Esophagus muscularis mucosa (tissue), 4 donors: ENCODE results near the gene CNOT8. TPM values are rescaled to one million over a fixed set of nuclear protein-coding genes. Genes with fewer than 3 reads are reported as not detected.
A peak's percentile ranks its signal among the peaks of the same experiment; 100 is the strongest.

ENCODE experiments used
- DNase-seq: peaks from one replicate; pipeline ENCODE4 v3.0.0-alpha.2; 2017; ENCODE audit errors: extremely low spot score
- H3K27ac ChIP-seq, 4 donors: fragments of 200-600 bp; sonication (generic); replicated peaks in 1 of 4; 1 replicate in 3 of 4; 2 replicates in 1 of 4; pipeline ENCODE4 v1.5.1; 2016 to 2019; ENCODE audit warnings: mild to moderate bottlenecking in 1 of 4
- H3K27me3 ChIP-seq, 4 donors: fragments of 200-600 bp; sonication (generic); one replicate each; pipeline versions ENCODE4 v1.5.1 to v1.6.0; 2016 to 2019
- H3K36me3 ChIP-seq, 4 donors: fragments of 200-600 bp; sonication (generic); one replicate each; pipeline ENCODE4 v1.5.1; 2016 to 2019
- H3K4me1 ChIP-seq, 4 donors: fragments of 200-600 bp; sonication (generic); one replicate each; pipeline ENCODE4 v1.5.1; 2016 to 2019
- H3K4me3 ChIP-seq, 4 donors: fragments of 200-600 bp; sonication (generic); 1 replicate in 2 of 4; 2 replicates in 2 of 4; pipeline ENCODE4 v1.5.1; 2016 to 2019; ENCODE audit warnings: mild to moderate bottlenecking in 4 of 4, moderate library complexity in 1 of 4
- H3K9me3 ChIP-seq, 4 donors: fragments of 200-600 bp; sonication (generic); 1 replicate in 3 of 4; 2 replicates in 1 of 4; pipeline ENCODE4 v1.5.1; 2016 to 2019
- EP300 ChIP-seq: sonication (generic); formaldehyde crosslinking; IDR thresholded peaks from one replicate; pipeline ENCODE4 v1.6.1; 2017; ENCODE audit warnings: antibody characterized with exemption
- POLR2A ChIP-seq: fragments of 450-650 bp; IDR thresholded peaks from one replicate; pipeline ENCODE4 v1.6.1; 2017; ENCODE audit warnings: antibody characterized with exemption, moderate library complexity, mild to moderate bottlenecking, low read depth
- POLR2AphosphoS5 ChIP-seq, 2 donors: sonication (generic); formaldehyde crosslinking; IDR thresholded peaks; one replicate each; pipeline ENCODE4 v1.6.1; 2017; ENCODE audit warnings: antibody characterized with exemption in 2 of 2
- WGBS: methylation state at CpG from one replicate; pipeline ENCODE4 v1.1.5; 2018; 5-methylcytosine and 5-hydroxymethylcytosine counted together
- intact Hi-C: fragments of 100-400 bp; cut with DNase I; formaldehyde crosslinking; loops from one replicate; pipeline ENCODE4 v1.15.1; 2023
- total RNA-seq, 4 donors: library from RNA; depleted of rRNA; stranded (reverse); fragments of >200 nt; gene quantifications; one replicate each; pipeline versions ENCODE4 v1.1.0 to v1.2.1, GENCODE V29; 2016
- TF ChIP-seq, protein P1 (sequence below), 3 experiments: fragments of 200-600 bp in 2 of 3; fragments of 450-650 bp in 1 of 3; sonication (generic) in 2 of 3; IDR thresholded peaks; one replicate each; pipeline ENCODE4 v1.5.1; 2017 to 2019; ENCODE audit warnings: antibody characterized with exemption in 3 of 3, mild to moderate bottlenecking in 2 of 3, moderate library complexity in 1 of 3

CNOT8 gene
- total RNA-seq: 10 to 100 TPM; 41.1 to 72.6 (median 62.2) TPM

DNA sequence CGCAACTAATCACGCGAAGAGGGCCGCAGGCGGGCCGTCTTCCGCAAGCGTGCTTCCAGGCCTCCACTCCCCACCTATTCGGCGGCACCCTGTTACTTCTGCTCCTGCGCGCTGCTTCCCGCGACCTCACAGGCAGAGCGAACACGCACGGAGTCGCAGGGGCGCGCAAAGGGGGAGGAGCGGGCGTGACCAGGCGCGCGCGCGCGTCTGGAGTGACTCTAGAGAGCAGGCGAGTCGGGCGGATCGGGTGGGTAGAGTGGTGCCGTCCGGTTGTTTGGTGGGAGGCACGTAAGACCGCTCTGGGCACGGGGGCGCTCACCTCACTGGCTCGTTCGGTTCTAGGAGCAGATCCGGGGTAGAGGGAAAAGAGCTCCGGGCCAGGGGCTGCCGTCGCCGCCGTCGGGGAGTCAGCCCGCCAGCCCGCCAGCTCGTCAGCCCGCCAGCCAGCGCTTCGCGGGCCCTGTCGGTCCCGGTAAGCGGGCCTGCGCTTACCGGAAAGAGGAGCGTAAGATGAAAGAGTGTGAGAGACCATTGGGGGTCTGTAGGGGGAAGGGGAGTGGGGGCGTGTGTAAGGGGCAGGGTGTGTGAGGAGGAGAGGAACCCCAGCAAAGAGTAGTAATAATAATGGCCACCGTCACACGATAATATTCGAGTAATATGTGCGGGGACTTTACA, at the start of gene CNOT8:
TSS of gene CNOT8 (plus strand) at position 331 of the 675 bp plus-strand sequence. CDS start 4,652 bp downstream, outside the sequence.
- Histone ChIP-seq H3K27ac (peak within 1 kb of the TSS; percentile 95 to 97 (median 96)), H3K9me3 (no peaks in the 10 kb centered on the region), H3K36me3 (peaks cover 2 to 4% (median 3%) of the 10 kb centered on the region in 4 donors), H3K27me3 (no peaks in the 10 kb centered on the region), H3K4me1 (peaks cover 35 to 54% (median 52%) of the 10 kb centered on the region in 4 donors), H3K4me3 (peak within 1 kb of the TSS; percentile 71 to 87 (median 76))
- intact Hi-C loops: loop anchor here (5.0 kb wide), 1 partner anchor 101 kb away; the partner anchor contains the start of gene LARP1
- under 1% methylated on average over 46 of the region's 65 CpGs for WGBS
- TF ChIP-seq POLR2A (peak; percentile 84), EP300 (no peak), POLR2AphosphoS5 (IDR thresholded peaks at IDR 0.05) (peak; percentile 92 to 96)
- TF ChIP-seq, protein P1, sequence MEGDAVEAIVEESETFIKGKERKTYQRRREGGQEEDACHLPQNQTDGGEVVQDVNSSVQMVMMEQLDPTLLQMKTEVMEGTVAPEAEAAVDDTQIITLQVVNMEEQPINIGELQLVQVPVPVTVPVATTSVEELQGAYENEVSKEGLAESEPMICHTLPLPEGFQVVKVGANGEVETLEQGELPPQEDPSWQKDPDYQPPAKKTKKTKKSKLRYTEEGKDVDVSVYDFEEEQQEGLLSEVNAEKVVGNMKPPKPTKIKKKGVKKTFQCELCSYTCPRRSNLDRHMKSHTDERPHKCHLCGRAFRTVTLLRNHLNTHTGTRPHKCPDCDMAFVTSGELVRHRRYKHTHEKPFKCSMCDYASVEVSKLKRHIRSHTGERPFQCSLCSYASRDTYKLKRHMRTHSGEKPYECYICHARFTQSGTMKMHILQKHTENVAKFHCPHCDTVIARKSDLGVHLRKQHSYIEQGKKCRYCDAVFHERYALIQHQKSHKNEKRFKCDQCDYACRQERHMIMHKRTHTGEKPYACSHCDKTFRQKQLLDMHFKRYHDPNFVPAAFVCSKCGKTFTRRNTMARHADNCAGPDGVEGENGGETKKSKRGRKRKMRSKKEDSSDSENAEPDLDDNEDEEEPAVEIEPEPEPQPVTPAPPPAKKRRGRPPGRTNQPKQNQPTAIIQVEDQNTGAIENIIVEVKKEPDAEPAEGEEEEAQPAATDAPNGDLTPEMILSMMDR (IDR thresholded peaks at IDR 0.05): no peak
- peak; percentile 99 for DNase-seq

DNA sequence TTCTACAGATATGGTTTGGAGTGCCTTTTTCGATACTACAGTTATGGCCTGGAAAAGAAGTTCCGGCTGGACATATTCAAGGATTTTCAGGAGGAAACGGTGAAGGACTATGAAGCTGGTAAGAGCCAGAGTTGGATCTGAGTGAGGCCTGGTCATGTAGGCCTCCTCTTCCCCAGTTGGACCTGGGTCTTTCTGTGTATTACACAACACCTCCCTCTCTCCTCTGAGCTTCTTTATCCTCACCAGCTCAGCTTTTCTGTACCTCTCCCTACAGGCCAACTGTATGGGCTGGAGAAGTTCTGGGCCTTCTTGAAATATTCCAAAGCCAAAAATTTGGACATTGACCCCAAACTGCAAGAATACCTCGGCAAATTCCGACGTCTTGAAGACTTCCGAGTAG, 47.2 kb upstream of the CNOT8 start:
- Histone ChIP-seq H3K36me3 (peaks cover 58 to 100% (median 91%) of the 10 kb centered on the region in 4 donors), H3K4me3 (no peak overlapping the region), H3K4me1 (peaks cover 0 to 19% (median 2%) of the 10 kb centered on the region in 4 donors), H3K27ac (peak overlapping the region in 1 of 4 donors; percentile 55), H3K9me3 (no peaks in the 10 kb centered on the region), H3K27me3 (no peaks in the 10 kb centered on the region)
- DNase-seq: no peak
- WGBS: 83% methylated on average over 7 of the region's 7 CpGs
- intact Hi-C loops: no loop called here
- TF ChIP-seq POLR2AphosphoS5 (IDR thresholded peaks at IDR 0.05) (no peak), POLR2A (no peak), EP300 (no peak)
- TF ChIP-seq, protein P1 (IDR thresholded peaks at IDR 0.05): no peak

DNA sequence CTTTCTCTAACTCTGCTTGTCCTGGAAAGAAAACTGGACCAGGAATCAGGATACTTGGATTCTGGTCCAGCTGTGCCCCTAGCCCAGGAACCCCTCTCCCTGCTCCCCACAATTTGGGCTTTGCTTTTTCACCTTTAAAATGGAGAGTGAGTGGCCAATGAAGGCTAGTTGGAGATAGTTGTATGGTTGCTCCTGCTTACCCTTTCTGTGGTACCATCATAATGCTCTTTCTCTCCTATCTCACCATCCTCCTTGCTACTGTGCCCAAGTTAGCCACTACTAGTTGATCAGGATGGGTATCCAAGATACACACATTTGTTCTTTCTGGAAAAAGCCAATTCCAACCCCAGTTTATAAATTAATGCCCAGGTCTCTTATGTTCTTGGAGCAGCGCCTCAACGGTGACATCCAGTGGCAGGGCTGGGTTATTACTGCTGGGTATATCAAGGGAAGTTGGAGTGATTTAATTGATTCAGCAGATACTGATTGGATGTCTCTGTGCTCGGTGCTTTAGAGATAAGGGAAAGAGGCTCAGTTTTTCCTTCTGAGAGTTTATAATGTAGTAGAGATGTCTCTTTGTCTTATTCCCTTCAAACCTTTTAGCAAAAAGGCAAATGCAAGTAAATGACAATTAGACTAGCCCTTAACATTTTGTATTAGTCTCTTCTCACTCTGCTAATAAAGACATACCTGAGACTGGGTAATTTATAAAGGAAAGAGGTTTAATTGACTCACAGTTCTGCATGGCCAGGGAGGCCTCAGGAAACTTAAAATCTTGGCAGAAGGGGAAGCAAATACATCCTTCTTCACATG, 46.6 kb upstream of the CNOT8 start:
- WGBS: 35% methylated on average over 3 of the region's 3 CpGs
- no peaks in the 10 kb centered on the region for H3K27me3 ChIP-seq
- H3K36me3 ChIP-seq: peaks cover 58 to 100% (median 92%) of the 10 kb centered on the region in 4 donors
- H3K27ac ChIP-seq: peak overlapping the region in 2 of 4 donors; percentile 8 to 55
- H3K4me1 ChIP-seq: peaks cover 0 to 19% (median 2%) of the 10 kb centered on the region in 4 donors
- intact Hi-C loops: loop anchor here (2.0 kb wide), 1 partner anchor 161 kb away; no protein-coding TSS in a partner anchor
- no peak overlapping the region for H3K4me3 ChIP-seq
- TF ChIP-seq EP300: no peak
- TF ChIP-seq, protein P1 (IDR thresholded peaks at IDR 0.05): peak; percentile 84 to 93 (median 87)
- TF ChIP-seq POLR2AphosphoS5 (IDR thresholded peaks at IDR 0.05): peak in 1 of 2 donors; percentile 19
- no peak for DNase-seq
- no peaks in the 10 kb centered on the region for H3K9me3 ChIP-seq

DNA sequence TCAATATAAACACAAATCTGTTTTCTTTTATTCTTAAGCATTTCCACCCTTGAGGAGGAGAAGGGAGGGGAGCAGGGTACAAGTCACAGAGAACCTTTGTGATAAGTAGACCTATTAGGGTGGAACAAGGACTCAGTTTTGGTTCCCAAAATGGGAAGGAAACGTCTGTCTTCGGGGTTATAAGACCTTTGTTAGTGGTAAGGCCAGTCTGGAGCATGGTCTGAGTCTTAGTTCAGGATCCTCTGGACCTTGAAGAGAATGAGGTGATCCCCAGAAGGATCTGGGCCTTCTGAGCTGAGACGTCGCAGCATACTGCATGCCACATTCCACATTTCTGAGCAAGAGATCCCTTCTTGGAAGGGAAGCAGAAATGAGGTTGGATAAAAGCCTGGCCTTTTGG, 45.3 kb upstream of the CNOT8 start:
- DNase-seq: no peak
- H3K9me3 ChIP-seq: no peaks in the 10 kb centered on the region
- peaks cover 0 to 27% (median 9%) of the 10 kb centered on the region in 4 donors for H3K4me1 ChIP-seq
- no peaks in the 10 kb centered on the region for H3K27me3 ChIP-seq
- intact Hi-C loops: loop anchor here (2.0 kb wide), 1 partner anchor 162 kb away; no protein-coding TSS in a partner anchor
- 81% methylated on average over 4 of the region's 4 CpGs for WGBS
- H3K4me3 ChIP-seq: no peak overlapping the region
- H3K36me3 ChIP-seq: peaks cover 56 to 98% (median 95%) of the 10 kb centered on the region in 4 donors
- peak overlapping the region in 1 of 4 donors; percentile 31 for H3K27ac ChIP-seq
- TF ChIP-seq, protein P1 (IDR thresholded peaks at IDR 0.05): no peak
